Uterus (tissue), 2 donors: Measurements from ENCODE around the gene CHST11.

ENCODE experiments used
- POLR2A ChIP-seq, 2 donors: fragments of 450-650 bp; IDR thresholded peaks; one replicate each; pipeline ENCODE4 v1.6.1; 2016; ENCODE audit warnings: antibody characterized with exemption in 2 of 2, mild to moderate bottlenecking in 1 of 2, moderate library complexity in 1 of 2
- TF ChIP-seq, protein P1 (sequence below), 4 experiments: fragments of 200-600 bp in 2 of 4; fragments of 450-650 bp in 2 of 4; sonication (generic) in 2 of 4; IDR thresholded peaks; one replicate each; pipeline ENCODE4 v1.5.1; 2016 to 2019; ENCODE audit warnings: antibody characterized with exemption in 4 of 4, mild to moderate bottlenecking in 2 of 4, moderate library complexity in 1 of 4

DNA sequence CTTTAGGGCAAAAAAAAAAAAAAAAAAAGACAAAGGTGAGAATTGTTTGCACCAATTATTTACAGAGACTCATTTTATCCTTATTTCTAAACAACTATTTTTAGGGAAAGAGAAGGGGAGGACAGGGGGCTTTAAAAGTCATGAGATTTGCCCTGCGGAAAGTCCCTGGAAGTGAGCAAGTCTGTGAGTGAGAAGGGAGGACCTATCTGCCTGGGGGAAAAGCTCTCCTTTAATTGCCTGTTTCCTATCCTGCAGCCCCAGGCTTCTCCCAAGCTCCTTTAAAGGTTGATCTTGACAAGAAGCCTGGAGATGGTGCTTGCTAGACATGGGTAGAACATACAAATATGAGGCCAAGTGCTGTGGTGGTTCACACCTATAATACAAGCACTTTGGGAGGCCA is 8.3 kb upstream of the CHST11 start:
- TF ChIP-seq, protein P1, sequence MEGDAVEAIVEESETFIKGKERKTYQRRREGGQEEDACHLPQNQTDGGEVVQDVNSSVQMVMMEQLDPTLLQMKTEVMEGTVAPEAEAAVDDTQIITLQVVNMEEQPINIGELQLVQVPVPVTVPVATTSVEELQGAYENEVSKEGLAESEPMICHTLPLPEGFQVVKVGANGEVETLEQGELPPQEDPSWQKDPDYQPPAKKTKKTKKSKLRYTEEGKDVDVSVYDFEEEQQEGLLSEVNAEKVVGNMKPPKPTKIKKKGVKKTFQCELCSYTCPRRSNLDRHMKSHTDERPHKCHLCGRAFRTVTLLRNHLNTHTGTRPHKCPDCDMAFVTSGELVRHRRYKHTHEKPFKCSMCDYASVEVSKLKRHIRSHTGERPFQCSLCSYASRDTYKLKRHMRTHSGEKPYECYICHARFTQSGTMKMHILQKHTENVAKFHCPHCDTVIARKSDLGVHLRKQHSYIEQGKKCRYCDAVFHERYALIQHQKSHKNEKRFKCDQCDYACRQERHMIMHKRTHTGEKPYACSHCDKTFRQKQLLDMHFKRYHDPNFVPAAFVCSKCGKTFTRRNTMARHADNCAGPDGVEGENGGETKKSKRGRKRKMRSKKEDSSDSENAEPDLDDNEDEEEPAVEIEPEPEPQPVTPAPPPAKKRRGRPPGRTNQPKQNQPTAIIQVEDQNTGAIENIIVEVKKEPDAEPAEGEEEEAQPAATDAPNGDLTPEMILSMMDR (IDR thresholded peaks at IDR 0.05): no peak
- TF ChIP-seq POLR2A (IDR thresholded peaks at IDR 0.05): no peak
